Measurements from ENCODE around the gene STAC2. TPM values are rescaled to one million over a fixed set of nuclear protein-coding genes. Genes with fewer than 3 reads are reported as not detected.

Gene STAC2
- total RNA-seq, 2 donors from 2014 or later: 0.12 TPM; not detected in 1

DNA sequence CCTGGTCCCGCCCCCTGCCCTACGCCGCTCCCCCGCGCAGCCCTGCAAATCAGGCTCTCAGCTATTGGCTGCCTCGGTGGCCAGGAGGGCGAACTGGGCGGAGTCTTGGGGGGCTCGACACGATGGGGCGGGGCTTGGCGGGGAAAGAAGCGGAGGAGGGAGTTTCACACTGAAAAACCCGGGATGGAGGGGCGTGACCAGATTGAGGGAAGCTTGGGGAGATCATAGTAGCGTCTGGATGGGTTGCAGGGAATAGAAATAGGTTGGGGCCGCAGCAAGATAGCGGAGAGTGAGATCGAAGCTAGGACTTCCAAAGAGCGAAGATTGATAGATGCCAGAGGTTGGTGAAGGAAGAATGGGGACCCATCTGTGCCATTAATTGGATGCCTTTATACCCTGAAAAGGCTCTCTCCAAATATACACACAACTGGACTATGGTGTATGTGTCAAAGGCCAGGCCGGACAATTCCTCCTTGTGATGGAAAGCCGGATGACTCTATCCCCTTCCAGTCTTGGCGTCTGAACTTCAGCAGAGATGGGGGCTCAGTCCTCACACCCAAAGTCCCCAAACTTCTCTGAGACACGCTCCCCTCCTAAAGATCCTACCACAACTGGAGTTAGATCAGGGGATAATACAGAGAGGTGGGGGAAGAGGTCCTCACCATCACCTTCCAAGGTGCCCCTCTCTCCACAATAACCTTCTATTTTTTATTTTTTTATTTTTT lies 376 bp upstream of the STAC2 start:
- Mint-ChIP-seq H3K27me3 (peaks cover 14 to 29% of the 10 kb centered on the region in 2 donors), H3K36me3 (no peaks in the 10 kb centered on the region), H3K27ac (no peak overlapping the region), H3K4me1 (ENCODE audit: low read depth in 2 of 2) (peaks cover 5 to 8% of the 10 kb centered on the region in 2 donors), H3K9me3 (no peaks in the 10 kb centered on the region), H3K4me3 (peak overlapping the region; percentile 67)
- peak; percentile 76 to 85 for ATAC-seq
- peak; percentile 71 for DNase-seq (ENCODE audit: low spot score)

DNA sequence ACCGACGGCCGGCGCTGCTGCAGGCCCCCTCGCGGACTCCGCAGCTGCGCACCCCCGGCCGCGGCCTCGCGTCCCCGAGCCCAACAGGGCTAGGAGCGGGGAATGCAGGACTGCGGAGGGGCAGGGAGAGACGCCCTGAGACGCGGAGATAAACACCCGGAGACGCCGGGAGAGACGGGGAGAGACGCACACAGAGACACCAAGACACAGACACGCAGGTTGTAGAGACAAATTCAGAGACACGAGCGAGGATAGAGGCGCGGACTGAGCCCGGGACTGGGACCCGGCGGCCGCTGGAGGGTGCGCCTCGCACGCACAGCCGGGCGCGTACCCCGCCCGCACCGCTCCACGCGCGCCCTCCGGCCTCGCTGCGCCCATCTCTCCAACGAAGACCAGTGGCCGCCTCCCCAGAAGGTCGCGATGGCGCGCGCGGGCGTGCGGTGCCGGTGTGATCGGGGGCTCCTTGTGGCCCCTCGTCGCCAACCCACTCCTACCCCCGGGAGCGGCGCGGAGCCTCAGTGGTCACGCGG lies 902 bp downstream of the STAC2 start:
- ATAC-seq (no peak), DNase-seq (ENCODE audit: low spot score) (no peak)
- Mint-ChIP-seq H3K4me1 (ENCODE audit: low read depth in 2 of 2) (peaks cover 5 to 8% of the 10 kb centered on the region in 2 donors), H3K9me3 (no peaks in the 10 kb centered on the region), H3K4me3 (peak overlapping the region; percentile 70), H3K36me3 (no peaks in the 10 kb centered on the region), H3K27me3 (peaks cover 14 to 29% of the 10 kb centered on the region in 2 donors), H3K27ac (no peak overlapping the region)

DNA sequence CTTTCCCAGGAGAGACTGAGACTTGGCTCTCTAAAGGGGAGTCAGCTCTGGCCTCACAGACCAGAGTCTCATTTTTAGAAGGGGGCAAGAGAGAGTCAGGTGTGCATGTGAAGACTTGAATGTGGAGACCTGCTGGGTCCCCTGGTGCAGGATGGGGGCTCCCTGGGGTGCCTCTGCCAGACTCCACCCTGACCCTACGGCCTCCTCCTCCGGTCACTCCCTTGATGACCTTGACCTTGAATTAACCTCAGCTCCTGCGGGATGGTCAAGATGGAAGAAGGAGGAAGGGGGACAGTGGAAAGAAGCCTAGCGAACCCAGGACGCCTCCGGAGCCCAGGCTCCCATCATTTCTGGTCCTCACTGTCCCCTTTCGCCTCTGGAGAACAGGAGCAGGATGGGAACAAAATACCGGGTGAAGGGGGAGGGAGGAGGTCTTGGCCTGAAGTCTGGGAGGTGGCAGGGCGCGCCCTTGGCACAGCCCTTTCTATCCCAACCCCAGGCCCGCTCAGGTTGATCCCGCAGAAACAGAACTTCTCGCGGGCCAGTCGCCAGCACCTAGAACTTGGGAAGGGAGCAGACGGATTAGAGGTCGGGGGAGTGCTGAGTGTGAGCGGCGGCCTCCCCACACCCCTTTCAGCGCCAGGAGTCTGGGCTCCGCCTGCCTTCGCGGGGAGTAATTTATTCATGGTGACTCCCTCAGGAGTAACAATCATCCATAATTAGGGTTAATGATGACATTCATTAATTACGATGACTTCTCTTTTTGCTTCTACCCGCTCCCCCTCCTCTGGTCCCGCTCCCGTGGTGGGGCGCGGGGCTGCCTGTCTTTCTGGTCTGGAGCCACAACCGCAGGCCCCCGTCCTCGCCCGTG lies 1.6 kb downstream of the STAC2 start:
- H3K4me3 Mint-ChIP-seq: peak overlapping the region; percentile 70
- H3K9me3 Mint-ChIP-seq: no peaks in the 10 kb centered on the region
- H3K4me1 Mint-ChIP-seq (ENCODE audit: low read depth in 2 of 2): peaks cover 5 to 8% of the 10 kb centered on the region in 2 donors
- H3K36me3 Mint-ChIP-seq: no peaks in the 10 kb centered on the region
- no peak overlapping the region for H3K27ac Mint-ChIP-seq
- DNase-seq (ENCODE audit: low spot score) (no peak), ATAC-seq (no peak)
- H3K27me3 Mint-ChIP-seq: peaks cover 18 to 26% of the 10 kb centered on the region in 2 donors

DNA sequence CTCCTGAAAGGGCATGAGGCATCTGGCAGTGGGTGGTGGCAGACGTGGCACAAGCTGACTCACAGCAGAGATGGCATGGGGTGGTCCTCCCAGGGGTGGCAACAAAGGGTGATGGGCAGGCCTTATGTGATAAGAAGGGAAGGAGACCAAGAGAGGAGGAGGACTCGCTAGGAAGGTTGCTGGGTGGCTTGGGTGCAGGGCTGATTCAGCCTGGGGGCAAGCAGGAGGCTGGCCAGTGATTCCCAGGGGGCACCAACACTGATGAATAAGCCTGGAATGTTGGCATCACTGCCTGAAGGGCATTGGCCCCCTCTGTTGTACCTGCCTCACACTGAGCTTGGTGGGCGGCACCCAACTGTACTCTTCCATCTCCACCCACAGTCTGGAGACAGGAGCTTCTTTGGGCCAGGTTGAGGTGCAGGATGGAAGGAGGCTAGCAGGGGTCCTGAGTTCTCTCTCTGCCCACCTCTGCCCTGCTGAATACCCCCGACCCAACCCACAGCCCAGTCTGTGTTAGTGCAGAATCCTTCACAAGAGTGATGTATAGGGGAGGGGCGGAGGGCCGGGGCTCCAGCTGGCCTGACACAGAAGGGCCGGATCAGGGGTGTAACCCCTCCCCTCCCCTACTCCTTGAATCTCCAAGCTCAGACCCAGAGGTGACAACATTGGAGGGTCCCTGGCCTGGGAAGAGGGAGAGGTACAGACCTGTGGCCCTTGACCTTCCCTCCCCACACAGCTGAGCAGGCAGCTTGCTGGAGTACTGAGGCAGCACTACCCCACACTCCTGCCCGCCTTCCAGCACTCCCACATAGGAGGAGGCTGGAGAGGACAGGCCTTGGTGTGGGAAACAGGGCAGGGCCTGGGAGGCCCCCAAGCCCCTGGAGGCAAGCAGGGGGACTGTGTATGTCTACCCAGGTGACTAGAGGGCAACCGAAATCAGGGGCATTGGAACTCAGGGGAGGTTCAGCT lies 2.6 kb downstream of the STAC2 start:
- Mint-ChIP-seq H3K9me3 (no peaks in the 10 kb centered on the region), H3K36me3 (no peaks in the 10 kb centered on the region), H3K4me1 (ENCODE audit: low read depth in 2 of 2) (peaks cover 5 to 8% of the 10 kb centered on the region in 2 donors), H3K4me3 (no peak overlapping the region), H3K27me3 (peaks cover 22 to 28% of the 10 kb centered on the region in 2 donors), H3K27ac (no peak overlapping the region)
- ATAC-seq (peak in 1 of 2 donors; percentile 21), DNase-seq (ENCODE audit: low spot score) (no peak)

DNA sequence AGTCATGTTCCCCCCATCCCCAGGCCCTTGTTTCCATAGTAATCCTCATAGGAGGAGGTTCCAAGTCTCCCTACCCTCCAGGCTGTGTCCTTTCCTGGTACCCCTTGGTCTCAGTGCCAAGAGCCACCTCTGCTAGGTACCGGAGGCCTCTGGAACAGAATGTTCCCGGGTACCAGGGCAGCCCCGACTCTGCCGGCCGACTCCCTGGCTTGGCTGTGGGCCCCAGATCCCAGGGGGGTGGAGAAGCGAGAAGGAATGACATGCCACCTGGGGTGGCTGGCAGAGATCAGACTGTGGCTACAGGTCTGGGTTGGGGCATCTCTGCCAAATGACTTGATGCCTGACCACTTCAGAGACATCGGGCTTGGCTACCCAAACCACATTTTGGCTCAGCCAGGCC lies 3.6 kb downstream of the STAC2 start:
- no peaks in the 10 kb centered on the region for H3K36me3 Mint-ChIP-seq
- no peak for ATAC-seq
- no peak overlapping the region for H3K4me3 Mint-ChIP-seq
- no peak overlapping the region for H3K27ac Mint-ChIP-seq
- peaks cover 5 to 8% of the 10 kb centered on the region in 2 donors for H3K4me1 Mint-ChIP-seq (ENCODE audit: low read depth in 2 of 2)
- H3K9me3 Mint-ChIP-seq: no peaks in the 10 kb centered on the region
- peaks cover 22 to 23% of the 10 kb centered on the region in 2 donors for H3K27me3 Mint-ChIP-seq
- no peak for DNase-seq (ENCODE audit: low spot score)

DNA sequence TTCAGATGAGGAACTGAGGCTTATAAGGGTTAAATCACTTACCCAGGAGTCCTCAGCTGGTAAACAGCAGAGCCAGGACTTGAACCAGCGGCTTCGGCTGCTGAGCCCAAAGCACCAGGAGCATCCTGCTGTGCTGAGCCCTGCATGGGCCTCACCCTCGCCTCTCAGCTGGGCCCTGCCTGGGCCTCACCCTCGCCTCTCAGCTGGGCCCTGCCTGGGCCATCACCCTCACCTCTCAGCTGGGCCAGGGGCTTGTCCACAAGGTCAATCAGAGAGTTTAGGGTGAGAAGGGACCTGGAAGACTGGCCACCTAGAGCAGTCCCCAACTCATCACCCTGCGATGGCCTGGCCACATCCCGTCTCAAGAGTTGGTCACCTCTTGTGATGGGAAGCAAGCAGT lies 4.2 kb downstream of the STAC2 start:
- ATAC-seq: no peak
- H3K27ac Mint-ChIP-seq: no peak overlapping the region
- H3K9me3 Mint-ChIP-seq: no peaks in the 10 kb centered on the region
- H3K36me3 Mint-ChIP-seq: no peaks in the 10 kb centered on the region
- H3K4me1 Mint-ChIP-seq (ENCODE audit: low read depth in 2 of 2): peaks cover 5 to 8% of the 10 kb centered on the region in 2 donors
- H3K27me3 Mint-ChIP-seq: peaks cover 23 to 27% of the 10 kb centered on the region in 2 donors
- no peak overlapping the region for H3K4me3 Mint-ChIP-seq
- no peak for DNase-seq (ENCODE audit: low spot score)

DNA sequence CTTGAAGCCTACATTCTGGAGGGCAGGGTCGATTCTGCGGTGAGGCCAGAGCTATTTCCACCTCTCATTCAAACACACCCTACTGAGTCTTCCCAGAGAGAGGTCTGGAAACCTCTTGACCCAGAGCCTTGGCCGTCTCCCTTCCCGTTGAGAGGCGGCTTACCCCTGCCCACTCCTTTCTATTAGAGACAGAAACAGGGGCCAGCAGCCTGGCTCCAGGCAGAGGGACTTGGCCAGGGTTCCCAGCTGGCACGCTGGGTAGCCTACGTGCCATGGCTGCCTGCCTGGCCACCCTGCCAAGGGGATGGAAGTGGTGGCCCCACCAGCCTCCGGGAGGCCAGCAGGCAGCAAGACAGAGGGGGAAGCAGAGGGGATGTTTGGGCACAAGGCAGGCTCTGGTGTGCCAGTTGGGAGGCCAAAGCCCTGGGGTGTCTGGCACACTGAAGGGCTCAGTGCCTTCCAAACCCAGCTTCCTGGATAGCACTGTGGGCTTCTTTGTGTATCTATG lies 6.0 kb downstream of the STAC2 start:
- Mint-ChIP-seq H3K9me3 (no peaks in the 10 kb centered on the region), H3K27ac (no peak overlapping the region), H3K4me1 (ENCODE audit: low read depth in 2 of 2) (peaks cover 0 to 4% of the 10 kb centered on the region in 2 donors), H3K4me3 (no peak overlapping the region), H3K27me3 (peaks cover 26 to 27% of the 10 kb centered on the region in 2 donors), H3K36me3 (no peaks in the 10 kb centered on the region)
- ATAC-seq (no peak), DNase-seq (ENCODE audit: low spot score) (no peak)

DNA sequence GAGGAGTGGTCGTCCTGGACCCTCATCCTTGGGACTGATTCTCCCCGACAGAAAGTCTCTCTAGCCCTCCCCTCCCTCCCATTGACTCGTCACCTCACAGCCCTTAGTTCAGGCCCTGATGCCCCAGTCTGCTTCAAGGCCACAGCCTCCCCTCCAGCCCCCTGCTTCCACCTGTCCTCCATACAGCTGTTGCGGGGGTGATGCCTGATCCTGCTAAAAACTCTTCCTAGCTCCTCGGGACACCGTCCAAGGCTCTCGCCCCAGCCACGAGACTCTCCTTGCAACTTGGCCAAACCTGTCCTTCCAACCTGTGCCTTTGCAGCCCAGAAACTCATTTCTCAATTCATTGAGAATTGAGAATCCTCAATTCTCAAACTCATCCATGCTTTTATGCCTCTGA lies 6.8 kb downstream of the STAC2 start:
- Mint-ChIP-seq H3K36me3 (no peaks in the 10 kb centered on the region), H3K4me1 (ENCODE audit: low read depth in 2 of 2) (peaks cover 0 to 2% of the 10 kb centered on the region in 2 donors), H3K9me3 (no peaks in the 10 kb centered on the region), H3K4me3 (no peak overlapping the region), H3K27ac (no peak overlapping the region), H3K27me3 (peaks cover 23 to 24% of the 10 kb centered on the region in 2 donors)
- DNase-seq (ENCODE audit: low spot score): no peak
- ATAC-seq: no peak

DNA sequence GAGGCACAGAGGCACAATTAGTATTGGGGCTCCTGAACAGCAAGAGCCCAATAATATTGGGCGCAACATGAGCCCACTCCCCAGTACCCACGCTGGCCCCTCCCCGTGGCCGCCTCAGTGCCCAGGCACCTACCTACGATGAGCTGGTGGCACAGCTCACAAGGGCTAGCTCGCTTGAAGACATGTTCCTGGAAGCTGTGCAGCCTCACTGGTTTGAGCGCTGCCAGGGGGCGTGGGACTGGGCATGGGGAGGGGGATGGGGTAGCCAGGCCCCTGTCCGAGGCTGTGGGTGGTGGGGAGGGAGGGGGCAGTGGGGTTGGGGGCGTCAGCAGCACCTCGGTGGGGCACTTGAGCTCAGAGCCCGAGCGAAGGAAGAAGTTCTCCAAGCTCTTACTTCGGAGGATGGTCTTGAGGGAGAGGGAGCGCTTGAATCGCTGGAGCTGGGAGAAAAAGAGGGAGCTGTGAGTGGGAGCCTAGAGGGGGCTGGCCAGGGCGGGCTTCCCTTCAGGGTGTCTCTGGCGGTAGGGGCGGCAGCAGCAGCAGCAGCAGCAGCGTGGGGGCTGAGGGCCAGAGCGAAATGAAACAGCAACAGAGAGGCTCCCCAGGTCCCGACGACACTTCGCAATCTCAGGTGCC lies 7.9 kb downstream of the STAC2 start:
- Mint-ChIP-seq H3K27me3 (peaks cover 21% of the 10 kb centered on the region in 2 donors), H3K9me3 (no peaks in the 10 kb centered on the region), H3K36me3 (no peaks in the 10 kb centered on the region), H3K27ac (no peak overlapping the region), H3K4me3 (no peak overlapping the region), H3K4me1 (ENCODE audit: low read depth in 2 of 2) (no peaks in the 10 kb centered on the region)
- DNase-seq (ENCODE audit: low spot score) (no peak), ATAC-seq (no peak)

DNA sequence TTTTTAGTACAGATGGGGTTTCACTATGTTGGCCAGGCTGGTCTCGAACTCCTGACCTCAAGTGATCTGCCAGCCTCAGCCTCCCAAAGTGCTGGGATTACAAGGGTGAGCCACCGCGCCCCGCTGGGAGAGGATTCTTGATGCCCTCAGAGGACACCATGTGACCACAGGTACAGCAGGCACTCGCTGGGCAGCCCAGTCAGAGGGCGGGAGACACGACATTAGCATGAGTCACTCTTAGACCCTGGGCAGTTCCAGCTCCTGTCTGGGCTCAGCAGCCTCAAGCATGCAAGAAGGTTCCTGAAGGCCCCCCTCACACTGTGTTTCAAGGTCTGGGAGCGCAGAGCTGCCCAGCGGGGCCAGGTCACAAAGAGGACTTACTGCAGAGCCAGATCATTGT lies 11.9 kb downstream of the STAC2 start:
- H3K27ac Mint-ChIP-seq: no peak overlapping the region
- ATAC-seq (no peak), DNase-seq (ENCODE audit: low spot score) (no peak)
- H3K4me1 Mint-ChIP-seq (ENCODE audit: low read depth in 2 of 2): no peaks in the 10 kb centered on the region
- H3K27me3 Mint-ChIP-seq: peaks cover 9 to 14% of the 10 kb centered on the region in 2 donors
- H3K4me3 Mint-ChIP-seq: no peak overlapping the region
- H3K9me3 Mint-ChIP-seq: no peaks in the 10 kb centered on the region
- no peaks in the 10 kb centered on the region for H3K36me3 Mint-ChIP-seq

DNA sequence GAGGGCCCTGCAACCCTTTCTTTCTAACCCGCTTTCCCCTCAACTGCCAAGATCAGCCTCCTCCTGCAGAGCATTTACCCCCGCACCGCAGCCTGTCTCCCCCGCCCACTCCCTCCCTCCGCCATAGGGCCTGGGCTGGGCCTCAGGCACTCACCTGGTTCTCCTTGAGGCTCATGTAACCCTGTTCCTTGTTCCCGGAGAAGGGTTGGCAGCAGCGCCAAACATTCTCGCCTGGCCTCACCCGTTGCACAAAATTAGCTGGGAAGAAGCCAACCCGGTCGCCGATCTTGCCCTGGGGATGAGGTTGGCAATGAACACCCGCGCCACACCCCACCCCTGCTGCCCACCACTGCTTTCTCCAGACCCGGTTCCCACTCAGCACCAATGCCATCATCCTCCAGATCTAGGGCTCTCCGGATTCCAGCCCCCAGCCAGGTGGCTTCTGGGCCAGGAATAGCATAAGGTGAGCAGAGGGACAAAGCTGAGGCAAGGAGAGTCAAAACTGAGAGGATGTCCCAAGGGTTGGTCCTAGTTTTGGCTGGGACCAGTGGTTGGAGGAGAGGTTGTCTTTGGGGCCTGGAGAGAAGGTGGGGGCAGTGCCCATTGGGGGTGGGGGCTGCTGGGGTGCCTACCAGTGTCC lies 12.8 kb downstream of the STAC2 start:
- ATAC-seq: no peak
- Mint-ChIP-seq H3K4me3 (no peak overlapping the region), H3K4me1 (ENCODE audit: low read depth in 2 of 2) (no peaks in the 10 kb centered on the region)

DNA sequence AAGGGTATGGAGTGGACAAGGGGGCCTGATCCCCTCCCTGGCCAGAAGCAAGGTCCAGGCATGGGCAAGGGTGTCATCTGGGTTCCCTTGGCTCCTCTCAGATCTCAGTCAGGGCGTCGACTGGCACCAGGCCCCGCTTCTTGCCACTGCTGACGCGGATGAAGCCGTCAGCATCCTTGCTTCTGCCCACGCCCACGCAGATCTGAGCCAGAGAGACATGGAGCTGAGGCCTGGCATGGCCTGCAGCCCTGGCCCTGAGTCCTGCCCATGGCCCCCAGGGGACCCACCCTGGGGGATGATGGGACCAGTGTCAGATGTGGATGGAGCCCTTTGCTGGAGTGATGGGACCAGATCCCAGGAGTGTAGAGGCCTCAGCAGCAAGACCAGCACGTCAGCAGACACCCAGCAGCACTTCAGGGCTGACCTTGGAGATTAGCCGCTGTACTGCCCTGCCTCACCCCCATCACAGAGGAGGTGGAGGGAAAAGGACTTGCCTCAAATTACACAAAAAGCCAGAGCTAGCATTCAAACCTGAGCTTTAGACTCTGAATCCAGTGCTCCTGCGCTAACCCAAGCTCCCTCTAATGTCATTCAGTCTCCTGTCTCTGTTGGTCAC lies 13.4 kb downstream of the STAC2 start:
- H3K4me1 Mint-ChIP-seq (ENCODE audit: low read depth in 2 of 2): no peaks in the 10 kb centered on the region
- ATAC-seq (no peak), DNase-seq (ENCODE audit: low spot score) (no peak)
- no peak overlapping the region for H3K4me3 Mint-ChIP-seq
- H3K9me3 Mint-ChIP-seq: no peaks in the 10 kb centered on the region
- no peak overlapping the region for H3K27ac Mint-ChIP-seq
- H3K36me3 Mint-ChIP-seq: no peaks in the 10 kb centered on the region
- peaks cover 9 to 12% of the 10 kb centered on the region in 2 donors for H3K27me3 Mint-ChIP-seq

More for the DNA sequence above, 12.8 kb downstream of the STAC2 start:
- Mint-ChIP-seq H3K27me3 (peaks cover 9 to 12% of the 10 kb centered on the region in 2 donors), H3K27ac (no peak overlapping the region), H3K9me3 (no peaks in the 10 kb centered on the region), H3K36me3 (no peaks in the 10 kb centered on the region)
- no peak for DNase-seq (ENCODE audit: low spot score)

Measured in natural killer cell treated with Interleukin-12 subunit alpha and Interleukin-12 subunit beta and Interleukin-15 and Interleukin-18, amount 100 ng/mL, for 72 hours (primary cell).